HG02840 (cell line): ENCODE data around the gene MICALL2.

ENCODE experiments used
- ATAC-seq: cut with Tn5 transposase; IDR thresholded peaks from one replicate; pipeline ENCODE4 v1.9.1; 2021; ENCODE audit warnings: mild to moderate bottlenecking, moderate library complexity, moderate number of reproducible peaks; ENCODE audit not compliant: unreplicated experiment, low FRiP score

The MICALL2 gene

GRCh38 chr7:1470901-1471300 lies 11.6 kb upstream of the MICALL2 start:
- no peak for ATAC-seq

- no peak for ATAC-seq
Observed at GRCh38 chr7:1468643-1469298, 9.5 kb upstream of the MICALL2 start.

- ATAC-seq = no peak
Observed at GRCh38 chr7:1468203-1468602, 8.9 kb upstream of the MICALL2 start.

GRCh38 chr7:1466524-1467271 lies 7.4 kb upstream of the MICALL2 start:
- ATAC-seq = no peak

GRCh38 chr7:1464694-1465093 lies 5.4 kb upstream of the MICALL2 start:
- no peak for ATAC-seq

GRCh38 chr7:1463676-1464223 lies 4.5 kb upstream of the MICALL2 start:
- no peak for ATAC-seq

GRCh38 chr7:1461646-1462375 lies 2.5 kb upstream of the MICALL2 start:
- no peak for ATAC-seq

- ATAC-seq = no peak
Observed at GRCh38 chr7:1460821-1461645, 1.8 kb upstream of the MICALL2 start.

- ATAC-seq = no peak
Observed at GRCh38 chr7:1459920-1460820, 900 bp upstream of the MICALL2 start.

GRCh38 chr7:1459512-1459892 lies 232 bp upstream of the MICALL2 start:
- peak; percentile 86 for ATAC-seq

- no peak for ATAC-seq
Observed at GRCh38 chr7:1457949-1458682, 1.2 kb downstream of the MICALL2 start.

GRCh38 chr7:1457059-1457948 lies 2.0 kb downstream of the MICALL2 start:
- no peak for ATAC-seq

GRCh38 chr7:1455955-1456354 lies 3.3 kb downstream of the MICALL2 start:
- ATAC-seq = no peak

GRCh38 chr7:1455241-1455939 lies 3.9 kb downstream of the MICALL2 start:
- no peak for ATAC-seq

GRCh38 chr7:1454542-1454941 lies 4.7 kb downstream of the MICALL2 start:
- ATAC-seq = no peak

- ATAC-seq = no peak
Observed at GRCh38 chr7:1452205-1452604, 7.1 kb downstream of the MICALL2 start.

GRCh38 chr7:1450987-1451386 lies 8.3 kb downstream of the MICALL2 start:
- ATAC-seq = no peak
